ENCODE data around the gene ZNF761. TPM values are rescaled to one million over a fixed set of nuclear protein-coding genes. Genes with fewer than 3 reads are reported as not detected.
"Not testable (repeated sequence)": the region's sequence is repeated elsewhere in the genome, so short reads cannot be mapped to it uniquely, and the experiment has no call there.

ZNF761 gene
- total RNA-seq, 1 donor from 2014 or later, result 15.3 TPM

DNA sequence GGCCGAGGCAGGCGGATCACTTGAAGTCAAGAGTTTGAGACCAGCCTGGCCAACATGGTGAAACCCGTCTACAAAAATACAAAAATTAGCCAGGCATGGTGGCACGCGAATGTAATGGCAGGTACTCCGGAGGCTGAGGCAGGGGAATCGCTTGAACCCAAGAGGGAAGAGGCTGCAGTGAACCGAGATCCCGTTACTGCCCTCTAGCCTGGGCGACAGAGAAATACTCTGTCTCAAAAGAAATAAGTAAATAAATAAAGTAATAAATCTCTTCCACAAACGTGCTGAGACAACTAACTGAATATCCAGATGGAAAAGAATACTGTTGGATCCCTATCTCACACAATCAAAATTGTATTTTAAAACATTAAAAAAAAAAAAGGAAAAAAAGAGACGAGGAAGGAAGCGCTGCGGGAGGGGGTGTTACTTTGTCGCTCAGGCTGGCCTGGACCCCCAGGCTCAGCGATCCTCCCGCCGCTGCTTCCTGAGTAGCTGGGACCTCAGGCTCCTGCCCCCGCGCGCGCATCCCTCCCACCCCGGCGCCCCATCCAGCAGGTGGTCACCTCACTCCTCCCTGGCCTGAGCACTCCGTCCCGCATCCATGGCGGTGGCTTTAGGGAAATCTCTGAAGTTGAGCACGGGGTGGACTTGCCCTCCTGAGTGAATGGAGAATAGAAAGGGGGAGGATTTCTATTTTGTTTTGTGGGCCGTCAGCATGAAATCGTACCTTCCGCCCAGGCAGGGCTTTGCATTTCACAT lies 35.1 kb downstream of the ZNF761 start:
- Mint-ChIP-seq H3K4me3 (peak overlapping the region; percentile 98), H3K4me1 (ENCODE audit: unreplicated experiment) (peaks cover 17% of the 10 kb centered on the region), H3K27ac (peak overlapping the region; percentile 93), H3K9me3 (peaks cover 8% of the 10 kb centered on the region), H3K36me3 (peaks cover 5% of the 10 kb centered on the region), H3K27me3 (no peaks in the 10 kb centered on the region)
- TF ChIP-seq, protein P1, sequence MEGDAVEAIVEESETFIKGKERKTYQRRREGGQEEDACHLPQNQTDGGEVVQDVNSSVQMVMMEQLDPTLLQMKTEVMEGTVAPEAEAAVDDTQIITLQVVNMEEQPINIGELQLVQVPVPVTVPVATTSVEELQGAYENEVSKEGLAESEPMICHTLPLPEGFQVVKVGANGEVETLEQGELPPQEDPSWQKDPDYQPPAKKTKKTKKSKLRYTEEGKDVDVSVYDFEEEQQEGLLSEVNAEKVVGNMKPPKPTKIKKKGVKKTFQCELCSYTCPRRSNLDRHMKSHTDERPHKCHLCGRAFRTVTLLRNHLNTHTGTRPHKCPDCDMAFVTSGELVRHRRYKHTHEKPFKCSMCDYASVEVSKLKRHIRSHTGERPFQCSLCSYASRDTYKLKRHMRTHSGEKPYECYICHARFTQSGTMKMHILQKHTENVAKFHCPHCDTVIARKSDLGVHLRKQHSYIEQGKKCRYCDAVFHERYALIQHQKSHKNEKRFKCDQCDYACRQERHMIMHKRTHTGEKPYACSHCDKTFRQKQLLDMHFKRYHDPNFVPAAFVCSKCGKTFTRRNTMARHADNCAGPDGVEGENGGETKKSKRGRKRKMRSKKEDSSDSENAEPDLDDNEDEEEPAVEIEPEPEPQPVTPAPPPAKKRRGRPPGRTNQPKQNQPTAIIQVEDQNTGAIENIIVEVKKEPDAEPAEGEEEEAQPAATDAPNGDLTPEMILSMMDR (conservative IDR thresholded peaks at IDR 0.05), result no peak
- DNase-seq (ENCODE audit: extremely low spot score, unreplicated experiment), result no peak

DNA sequence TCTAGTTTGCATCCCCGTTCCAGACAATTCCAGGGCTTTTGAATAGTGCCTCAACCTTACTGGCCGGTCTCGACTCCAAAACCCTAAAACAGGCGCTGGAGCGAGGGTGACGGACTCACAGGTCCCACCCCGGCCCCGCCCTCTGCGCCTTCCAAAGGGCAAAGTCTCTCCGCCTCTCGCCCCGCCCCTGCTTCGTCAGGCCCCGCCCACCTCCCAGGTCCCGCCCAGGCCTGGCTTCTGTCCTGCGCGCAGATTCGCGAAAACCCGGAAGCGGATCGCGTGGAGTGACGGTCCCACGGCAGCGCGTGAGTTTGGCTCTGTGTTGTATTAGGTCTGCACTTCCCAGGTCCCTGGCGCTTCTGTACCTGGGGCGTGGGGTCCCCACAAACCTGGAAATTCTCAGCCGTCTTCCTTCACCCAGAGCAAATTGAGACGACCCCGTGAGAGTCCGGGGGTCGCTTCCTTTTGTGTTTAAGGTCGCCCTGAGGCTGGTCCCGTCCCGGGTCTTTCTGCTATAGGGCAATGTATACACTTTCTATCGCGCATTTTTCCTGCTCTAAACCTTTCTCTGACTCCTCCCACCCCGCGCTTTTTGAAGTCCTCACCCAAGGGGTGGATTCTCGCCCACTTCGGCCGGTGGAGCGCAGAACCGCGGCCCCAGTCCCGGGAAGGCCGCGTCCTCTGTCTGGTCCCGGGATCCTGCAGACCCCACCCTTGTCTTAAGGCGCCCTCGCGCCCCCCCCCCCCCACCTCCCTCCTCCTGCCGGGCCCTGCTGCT lies 35.9 kb downstream of the ZNF761 start, which contains the start of gene ZNF813:
ZNF813 (plus strand) TSS at position 249 of the 778 bp plus-strand sequence. CDS start 16,090 bp downstream, outside the sequence.
- H3K36me3 Mint-ChIP-seq, result peaks cover 8% of the 10 kb centered on the region
- TF ChIP-seq, protein P1 (conservative IDR thresholded peaks at IDR 0.05), result no peak
- H3K4me1 Mint-ChIP-seq (ENCODE audit: unreplicated experiment), result peaks cover 17% of the 10 kb centered on the region
- peak within 1 kb of the TSS; percentile 93 for H3K27ac Mint-ChIP-seq
- H3K27me3 Mint-ChIP-seq, result no peaks in the 10 kb centered on the region
- peaks cover 8% of the 10 kb centered on the region for H3K9me3 Mint-ChIP-seq
- peak; percentile 95 for DNase-seq (ENCODE audit: extremely low spot score, unreplicated experiment)
- peak within 1 kb of the TSS; percentile 98 for H3K4me3 Mint-ChIP-seq

DNA sequence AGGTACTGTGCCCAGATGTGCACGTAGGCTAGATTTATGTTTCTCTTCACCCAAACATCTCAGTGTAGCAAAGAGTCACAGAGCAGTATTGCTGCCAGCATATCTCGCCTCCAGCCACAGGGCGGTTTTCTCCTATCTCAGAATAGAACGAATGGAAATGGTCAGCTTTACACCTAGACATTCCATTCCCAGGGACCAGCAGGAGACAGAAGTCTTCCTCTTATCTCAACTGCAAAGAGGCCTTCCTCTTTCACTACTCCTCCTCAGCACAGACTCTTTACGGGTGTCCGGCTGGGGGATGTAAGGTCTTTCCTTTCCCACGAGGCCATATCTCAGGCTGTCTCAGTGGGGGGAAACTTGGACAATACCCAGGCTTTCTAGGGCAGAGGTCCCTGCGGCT lies 36.8 kb downstream of the ZNF761 start:
- peak overlapping the region; percentile 93 for H3K27ac Mint-ChIP-seq

DNA sequence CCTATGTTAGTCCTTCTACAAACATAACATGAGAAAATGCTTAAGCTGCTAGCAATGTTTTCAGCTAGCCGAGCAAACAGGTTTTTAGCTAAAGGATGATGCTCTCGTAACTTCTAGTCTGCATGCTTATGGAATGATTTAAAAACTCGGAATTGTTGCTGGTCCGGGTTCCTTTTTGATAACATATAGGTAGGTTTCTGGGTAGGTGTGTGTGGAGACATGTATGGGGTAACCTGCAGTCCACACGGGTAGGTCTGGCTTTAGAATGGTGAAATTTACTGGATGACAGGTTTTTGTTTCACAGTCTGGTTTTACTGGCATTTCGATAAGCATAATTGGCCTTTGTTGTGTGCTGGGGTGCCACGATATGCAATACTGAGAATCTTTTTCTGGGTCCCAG lies 40.1 kb downstream of the ZNF761 start:
- no peak for DNase-seq (ENCODE audit: extremely low spot score, unreplicated experiment)
- peaks cover 4% of the 10 kb centered on the region for H3K9me3 Mint-ChIP-seq
- H3K36me3 Mint-ChIP-seq, result peaks cover 24% of the 10 kb centered on the region
- H3K4me3 Mint-ChIP-seq, result no peak overlapping the region
- H3K27ac Mint-ChIP-seq, result no peak overlapping the region
- TF ChIP-seq, protein P1 (conservative IDR thresholded peaks at IDR 0.05), result no peak
- H3K27me3 Mint-ChIP-seq, result no peaks in the 10 kb centered on the region
- peaks cover 17% of the 10 kb centered on the region for H3K4me1 Mint-ChIP-seq (ENCODE audit: unreplicated experiment)

More for the DNA sequence above, 36.8 kb downstream of the ZNF761 start:
- not testable (repeated sequence) for H3K27me3 Mint-ChIP-seq; DNase-seq (ENCODE audit: extremely low spot score, unreplicated experiment); H3K9me3 Mint-ChIP-seq
- peak overlapping the region; percentile 98 for H3K4me3 Mint-ChIP-seq
- H3K36me3 Mint-ChIP-seq, result peaks cover 11% of the 10 kb centered on the region
- H3K4me1 Mint-ChIP-seq (ENCODE audit: unreplicated experiment), result peaks cover 17% of the 10 kb centered on the region

DNA sequence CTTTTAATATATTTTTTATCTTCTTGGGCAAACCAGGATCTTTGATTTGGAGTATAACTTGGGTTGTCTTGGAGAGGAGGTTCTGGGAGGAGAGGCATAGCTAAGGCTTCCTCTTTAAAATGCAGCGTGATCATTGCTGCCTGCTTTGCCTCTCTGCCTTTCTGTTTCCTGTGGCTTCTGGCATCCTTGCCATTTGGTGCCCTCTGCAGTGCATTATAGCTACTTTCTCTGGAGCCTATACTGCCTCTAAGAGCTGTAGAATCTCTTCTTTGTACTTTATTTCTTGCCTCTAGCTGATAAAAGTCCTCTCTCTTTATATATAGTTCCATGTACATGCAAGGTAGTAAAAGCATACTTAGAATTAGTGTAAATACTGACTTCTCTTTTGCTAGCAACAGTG lies 43.0 kb downstream of the ZNF761 start:
- H3K4me3 Mint-ChIP-seq; H3K9me3 Mint-ChIP-seq; H3K27me3 Mint-ChIP-seq; H3K27ac Mint-ChIP-seq; H3K4me1 Mint-ChIP-seq (ENCODE audit: unreplicated experiment); DNase-seq (ENCODE audit: extremely low spot score, unreplicated experiment): not testable (repeated sequence)
- H3K36me3 Mint-ChIP-seq, result peaks cover 41% of the 10 kb centered on the region

DNA sequence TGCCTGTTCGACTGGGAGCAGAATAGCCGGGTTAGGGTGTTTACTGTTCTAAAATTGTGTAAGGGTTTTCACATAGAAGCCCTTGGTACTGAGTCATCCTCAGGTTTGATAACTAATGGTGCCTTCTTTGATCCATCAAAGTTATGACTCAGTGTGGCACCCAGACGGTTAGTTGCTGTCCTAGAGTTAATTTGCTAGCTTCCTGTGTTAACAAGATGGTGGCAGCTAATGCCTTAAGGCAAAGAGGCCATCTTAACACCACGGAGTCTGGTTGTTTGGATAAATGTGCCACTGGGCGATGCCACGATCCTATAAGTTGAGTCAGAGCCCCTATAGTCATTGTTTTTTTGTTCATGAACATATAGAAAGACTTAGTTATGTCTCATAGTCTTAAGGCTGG lies 43.7 kb downstream of the ZNF761 start:
- not testable (repeated sequence) for DNase-seq (ENCODE audit: extremely low spot score, unreplicated experiment)

DNA sequence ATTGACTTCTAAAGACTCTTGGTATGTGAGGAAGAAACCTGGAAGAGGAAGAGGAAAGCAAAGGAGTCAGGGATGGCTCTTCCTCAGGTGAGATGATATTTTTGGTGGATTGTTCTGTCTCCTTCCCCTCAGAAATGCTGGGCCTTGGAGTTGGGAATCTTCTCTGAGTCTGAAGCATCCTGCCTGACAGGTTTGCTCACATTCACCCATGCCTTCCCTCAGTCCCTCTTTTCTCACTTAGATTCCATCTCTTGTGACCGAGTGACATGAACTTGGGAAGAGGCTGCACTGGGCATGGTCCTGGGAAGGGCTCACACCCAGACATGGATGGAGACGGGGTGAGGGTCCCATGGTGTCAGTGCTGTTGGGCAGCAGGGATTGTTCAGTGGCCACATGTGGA lies 52.0 kb downstream of the ZNF761 start:
- H3K4me1 Mint-ChIP-seq (ENCODE audit: unreplicated experiment); H3K9me3 Mint-ChIP-seq; H3K27ac Mint-ChIP-seq; H3K27me3 Mint-ChIP-seq; DNase-seq (ENCODE audit: extremely low spot score, unreplicated experiment); H3K4me3 Mint-ChIP-seq: not testable (repeated sequence)
- H3K36me3 Mint-ChIP-seq, result peaks cover 62% of the 10 kb centered on the region

More for the DNA sequence above, 43.7 kb downstream of the ZNF761 start:
- H3K9me3 Mint-ChIP-seq; H3K4me1 Mint-ChIP-seq (ENCODE audit: unreplicated experiment); H3K4me3 Mint-ChIP-seq; H3K27me3 Mint-ChIP-seq: not testable (repeated sequence)
- Mint-ChIP-seq H3K27ac (peak overlapping the region; percentile 13), H3K36me3 (peaks cover 45% of the 10 kb centered on the region)
